SU-DHL-6 (cell line): Measurements from ENCODE around the gene GLOD5.

Source experiments
- CTCF ChIP-seq: fragments of 200-600 bp; sonication (generic); IDR thresholded peaks from one replicate; pipeline ENCODE4 v1.5.1; 2017; ENCODE audit warnings: antibody characterized with exemption, mild to moderate bottlenecking, low read length, moderate library complexity; ENCODE audit not compliant: insufficient read depth, poor library complexity, severe bottlenecking
- EZH2phosphoT487 ChIP-seq: fragments of 200-600 bp; sonication (generic), shearing (Covaris generic); conservative IDR thresholded peaks from 2 replicates; pipeline ENCODE4 v1.6.1; 2018; ENCODE audit warnings: mild to moderate bottlenecking, antibody characterized with exemption, low read length, moderate library complexity, mixed read lengths

- TF ChIP-seq CTCF (no peak), EZH2phosphoT487 (no peak)
Observed at GRCh38 chrX:48781705-48782104, 20.2 kb downstream of the GLOD5 start.
